ENCODE data around the gene STARD5.

STARD5 gene

DNA sequence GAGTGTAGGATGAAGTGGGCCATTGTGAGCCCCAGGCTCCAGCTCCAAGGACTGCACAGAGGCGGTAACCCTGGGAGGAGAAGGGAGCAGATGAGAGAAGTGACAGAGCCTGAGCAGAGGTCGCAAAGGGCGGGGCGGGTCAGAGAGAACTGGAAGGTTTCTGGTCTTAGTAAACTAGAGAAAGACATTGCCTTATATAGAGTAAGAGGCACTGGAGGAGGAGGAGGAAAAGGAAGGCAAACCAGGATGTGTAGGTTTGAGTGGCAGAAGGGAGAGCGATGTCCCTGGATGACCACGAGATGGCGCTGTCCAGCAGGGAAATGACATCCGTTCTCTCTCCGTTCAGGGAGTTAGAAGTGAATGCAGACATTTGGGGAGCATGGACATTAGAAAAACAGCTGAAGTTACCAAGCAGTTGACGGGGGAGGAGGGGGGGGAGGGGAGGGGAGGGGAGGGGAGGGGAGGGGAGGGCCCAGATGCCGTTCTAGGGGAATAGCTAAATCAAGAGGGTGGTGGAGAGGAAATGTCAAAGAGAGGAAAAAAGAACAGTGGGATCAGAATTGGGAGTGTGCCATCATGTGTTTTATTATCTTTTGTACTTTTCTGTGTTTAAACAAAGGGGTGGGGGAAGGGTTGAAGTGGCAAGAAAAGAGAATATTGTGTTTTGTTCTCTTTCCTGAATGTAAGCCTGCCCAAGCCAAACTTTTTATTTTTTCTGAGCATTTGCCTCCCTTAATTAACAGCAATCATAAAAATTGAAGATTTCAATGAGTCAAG lies 48.8 kb downstream of the STARD5 start:
- in situ Hi-C loops (cut with MboI; ENCODE audit: low pct_unique_long_range_greater_than_20kb, low sequenced_read_pairs, unreplicated experiment) = loop anchor here (5.0 to 25.0 kb wide), 3 partner anchors 62 to 662 kb away; partner anchors contain the start of gene MESD

DNA sequence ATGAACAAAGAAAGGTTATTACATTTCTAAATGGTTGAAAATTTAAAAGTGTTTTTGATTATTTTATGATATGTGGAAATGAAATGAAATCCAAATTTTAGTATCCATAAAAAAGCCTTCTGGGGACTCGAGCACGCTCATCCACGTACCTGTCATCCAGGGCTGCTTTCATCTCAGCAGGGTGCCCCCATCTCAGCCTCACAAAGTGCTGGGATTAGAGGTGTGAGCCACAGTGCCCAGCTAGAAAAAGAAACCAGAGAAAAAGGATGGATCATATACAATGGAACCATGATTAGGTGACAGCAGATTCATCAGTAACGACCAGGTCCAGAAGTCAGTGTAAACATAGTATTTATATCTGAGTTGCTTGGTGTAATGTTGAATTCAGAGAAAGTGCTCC lies 49.7 kb downstream of the STARD5 start:
- DNase-seq (ENCODE audit: low spot score) = no peak
- TF ChIP-seq CTCF (IDR thresholded peaks at IDR 0.05; ENCODE audit: extremely low read depth, insufficient read depth, missing control alignments) = no peak

More for the DNA sequence above, 48.8 kb downstream of the STARD5 start:
- peak; percentile 73 for DNase-seq (ENCODE audit: low spot score)
- peak; percentile 90 for TF ChIP-seq CTCF (IDR thresholded peaks at IDR 0.05; ENCODE audit: extremely low read depth, insufficient read depth, missing control alignments)

DNA sequence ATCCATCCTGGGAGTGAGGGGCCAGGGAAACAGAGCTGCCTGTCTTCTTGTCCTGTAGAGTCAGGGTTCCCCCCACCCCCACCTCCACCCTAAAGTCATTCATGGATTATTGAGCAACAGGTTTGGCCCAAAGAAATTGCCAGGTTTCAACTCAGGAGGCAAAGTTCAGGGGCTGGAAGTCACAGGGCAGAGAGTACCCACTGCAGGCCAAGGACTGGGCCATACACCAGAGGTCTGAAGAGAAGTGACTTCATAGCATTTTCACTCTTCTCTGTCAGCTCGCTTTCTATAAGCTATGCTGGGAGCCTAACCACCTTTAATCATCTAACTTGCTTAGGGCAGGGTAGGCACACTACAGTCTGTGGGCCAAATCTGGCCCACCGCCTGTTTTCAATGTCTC lies 50.1 kb downstream of the STARD5 start:
- in situ Hi-C loops (cut with MboI; ENCODE audit: low pct_unique_long_range_greater_than_20kb, low sequenced_read_pairs, unreplicated experiment) = no loop called here
- no peak for DNase-seq (ENCODE audit: low spot score)
- TF ChIP-seq CTCF (IDR thresholded peaks at IDR 0.05; ENCODE audit: extremely low read depth, insufficient read depth, missing control alignments) = no peak

More for the DNA sequence above, 49.7 kb downstream of the STARD5 start:
- in situ Hi-C loops (cut with MboI; ENCODE audit: low pct_unique_long_range_greater_than_20kb, low sequenced_read_pairs, unreplicated experiment) = no loop called here

DNA sequence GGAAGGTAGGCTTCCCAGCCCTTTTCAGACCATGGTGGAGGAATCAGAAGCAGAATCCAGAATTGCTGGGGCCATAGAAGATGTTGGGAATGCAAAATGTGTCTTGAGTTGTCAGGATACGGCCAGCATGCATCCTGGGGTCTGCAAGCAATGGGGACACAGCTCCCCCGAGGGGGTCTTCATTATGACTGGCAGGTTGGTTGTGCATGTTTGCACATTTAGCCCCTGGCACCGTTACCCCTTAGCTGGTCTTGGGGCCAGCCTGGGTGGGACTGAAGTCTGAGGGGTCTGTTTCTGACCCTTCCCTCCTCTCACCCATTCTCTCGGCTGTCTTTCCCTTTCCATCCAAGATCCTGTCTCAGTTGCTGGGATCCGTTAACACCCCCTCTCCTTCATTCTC lies 50.7 kb downstream of the STARD5 start:
- DNase-seq (ENCODE audit: low spot score) = no peak
- in situ Hi-C loops (cut with MboI; ENCODE audit: low pct_unique_long_range_greater_than_20kb, low sequenced_read_pairs, unreplicated experiment) = no loop called here
- TF ChIP-seq CTCF (IDR thresholded peaks at IDR 0.05; ENCODE audit: extremely low read depth, insufficient read depth, missing control alignments) = no peak

DNA sequence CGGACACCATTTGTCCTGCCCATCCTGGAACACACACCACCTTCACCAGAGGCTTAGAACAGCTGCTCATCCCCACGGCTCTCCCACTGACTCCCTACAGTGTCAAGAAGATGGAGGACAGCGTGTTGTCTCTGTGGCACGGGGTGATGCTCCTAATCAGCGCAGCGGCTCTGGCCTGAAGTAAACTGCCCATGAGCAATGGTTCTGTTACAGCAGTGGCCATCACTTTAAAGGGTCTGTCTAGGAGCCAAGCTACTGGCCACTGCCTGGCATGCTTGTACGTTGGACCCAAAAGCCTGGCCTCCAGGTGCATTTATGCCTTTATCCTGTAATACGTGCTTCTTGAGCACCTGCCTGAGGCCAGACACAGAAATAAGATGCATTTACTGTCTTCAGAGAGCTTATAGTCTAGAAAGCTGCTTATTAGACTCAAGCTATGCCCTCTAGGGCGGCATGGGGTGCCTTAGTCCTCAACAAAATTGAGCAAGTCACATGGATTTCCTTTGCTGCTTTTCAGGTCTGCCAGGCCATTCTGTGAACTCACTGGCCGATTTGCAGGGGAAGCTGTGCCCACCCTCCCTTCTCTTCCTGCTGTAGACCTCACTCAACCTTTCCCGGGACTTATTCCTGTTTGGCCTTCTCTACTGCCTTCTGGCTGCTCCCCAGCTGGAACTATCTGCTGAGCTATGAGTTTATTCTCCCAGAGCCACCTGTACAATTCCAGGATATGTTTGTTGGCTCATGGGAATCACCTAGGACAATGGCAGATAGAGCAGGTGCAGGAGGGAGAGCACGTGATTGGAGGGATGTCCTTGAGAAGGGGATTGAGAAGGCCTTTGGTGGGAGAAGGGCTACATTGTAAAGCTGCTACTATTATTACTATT lies 51.9 kb downstream of the STARD5 start:
- no peak for TF ChIP-seq CTCF (IDR thresholded peaks at IDR 0.05; ENCODE audit: extremely low read depth, insufficient read depth, missing control alignments)
- DNase-seq (ENCODE audit: low spot score) = no peak
- in situ Hi-C loops (cut with MboI; ENCODE audit: low pct_unique_long_range_greater_than_20kb, low sequenced_read_pairs, unreplicated experiment) = no loop called here

DNA sequence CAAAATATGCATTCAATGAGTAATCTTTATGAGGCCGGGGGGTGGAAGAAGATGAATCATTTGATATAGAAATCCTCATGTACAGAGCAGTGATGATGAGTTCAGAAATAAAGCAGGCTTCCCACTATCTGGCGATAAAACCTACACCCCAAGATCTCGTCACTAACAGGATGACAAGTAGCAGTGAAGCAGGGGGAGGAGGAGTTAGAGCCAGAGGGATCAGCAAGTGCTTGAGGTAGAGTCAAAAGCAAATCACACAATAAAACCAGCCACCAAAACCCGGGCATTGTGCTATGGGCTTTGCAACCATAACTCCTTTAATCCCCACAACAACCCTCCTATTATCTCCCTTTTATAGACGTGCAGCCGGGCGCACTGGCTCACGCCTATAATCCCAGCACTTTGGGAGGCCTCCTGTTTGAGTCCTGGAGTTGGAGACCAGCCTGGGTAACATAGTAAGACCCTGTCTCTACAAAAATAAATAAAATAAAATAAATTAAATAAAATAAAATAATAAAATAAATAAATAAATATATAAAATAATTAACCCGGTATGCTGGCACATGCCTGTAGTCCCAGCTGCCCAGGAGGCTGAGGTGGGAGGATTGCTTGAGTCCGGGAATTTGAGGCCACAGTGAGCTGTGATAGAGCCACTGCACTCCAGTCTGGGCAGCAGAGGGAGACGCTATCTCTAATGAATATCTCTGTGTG lies 53.0 kb downstream of the STARD5 start:
- no peak for DNase-seq (ENCODE audit: low spot score)
- in situ Hi-C loops (cut with MboI; ENCODE audit: low pct_unique_long_range_greater_than_20kb, low sequenced_read_pairs, unreplicated experiment) = no loop called here
- TF ChIP-seq CTCF (IDR thresholded peaks at IDR 0.05; ENCODE audit: extremely low read depth, insufficient read depth, missing control alignments) = no peak
